Left lung (tissue), 10 donors: ENCODE data around the gene GGTLC2. TPM values are rescaled to one million over a fixed set of nuclear protein-coding genes. Genes with fewer than 3 reads are reported as not detected.

ENCODE experiments used
- ATAC-seq: fragments of 200-7000 bp; cut with Tn5 transposase; one replicate; pipeline ENCODE4 v1.9.1; 2020; ENCODE audit warnings: moderate library complexity
- DNase-seq, 4 donors: peaks; one replicate each; pipeline ENCODE4 v3.0.0-alpha.2; 2013 to 2020
- H3K27ac ChIP-seq, 2 donors: fragments of 200-600 bp; sonication (generic) in 1 of 2; one replicate each; pipeline versions ENCODE4 v1.5.0 to v1.8.0; 2020 to 2021
- H3K27me3 ChIP-seq, 2 donors: fragments of 200-600 bp; sonication (generic) in 1 of 2; one replicate each; pipeline versions ENCODE4 v1.5.0 to v1.8.0; 2020 to 2021
- H3K36me3 ChIP-seq, 2 donors: fragments of 200-600 bp; sonication (generic) in 1 of 2; one replicate each; pipeline versions ENCODE4 v1.5.0 to v1.8.0; 2020 to 2021
- H3K4me1 ChIP-seq, 2 donors: fragments of 200-600 bp; one replicate each; pipeline ENCODE4 v1.8.0; 2021
- H3K4me3 ChIP-seq, 2 donors: fragments of 200-600 bp; sonication (generic) in 1 of 2; one replicate each; pipeline versions ENCODE4 v1.5.0 to v1.8.0; 2020 to 2021; ENCODE audit warnings: mild to moderate bottlenecking in 1 of 2
- H3K9me3 ChIP-seq, 2 donors: fragments of 200-600 bp; sonication (generic) in 1 of 2; one replicate each; pipeline versions ENCODE4 v1.5.0 to v1.8.0; 2020 to 2021
- intact Hi-C, 2 donors: fragments of 100-400 bp; cut with DNase I; formaldehyde crosslinking; loops; one replicate each; pipeline versions ENCODE4 v1.11.2 to v1.14.2; 2022
- polyA plus RNA-seq, 6 donors: library from polyadenylated mRNA; unstranded; fragments of 120-200 nt; gene quantifications; one replicate each; pipeline ENCODE4 v1.2.1, GENCODE V29; 2013; ENCODE audit not compliant: insufficient read length in 6 of 6
- total RNA-seq, 2 donors: library from RNA; stranded (reverse); fragmentation: NEBNext Ultra II Directional; extraction: Animal tissue kit (Norgen Biotek cat#: 25700); gene quantifications; one replicate each; pipeline ENCODE4 v1.2.1, GENCODE V29; 2021
- TF ChIP-seq, protein P1 (sequence below), 2 donors: fragments of 200-600 bp; sonication (generic) in 1 of 2; IDR thresholded peaks; one replicate each; pipeline versions ENCODE4 v1.5.0 to v1.8.0; 2021; ENCODE audit warnings: antibody characterized with exemption in 2 of 2
- donor health status: DM: no; HTN: yes; CAD: no.
- donor health status: DM: no; HTN: no; CAD: no.

Gene GGTLC2
- total and polyA plus RNA-seq, 8 donors: 0.26 to 0.55 (median 0.38) TPM; not detected in 1

DNA sequence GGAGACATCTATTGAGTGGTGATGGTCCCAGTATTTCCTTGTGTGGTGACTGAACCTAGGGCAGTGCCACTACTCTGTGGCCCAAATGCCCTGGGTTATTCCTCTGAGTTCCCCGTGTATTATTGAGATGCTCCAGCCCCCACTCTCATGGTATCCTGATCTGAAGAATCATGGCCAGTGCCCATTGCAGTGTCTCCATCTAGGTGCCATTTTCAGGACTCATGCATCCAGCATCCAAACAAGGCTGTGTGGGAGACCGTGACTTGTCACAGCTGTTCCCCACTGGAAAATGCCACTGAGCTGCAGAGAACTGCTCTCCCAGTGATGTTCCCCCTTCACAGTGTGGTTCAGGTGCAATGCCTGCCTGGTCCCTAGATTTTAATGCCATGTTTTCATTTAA is 24.7 kb downstream of the GGTLC2 start:
- intact Hi-C loops: no loop called here
- Histone ChIP-seq H3K4me3 (no peak overlapping the region), H3K4me1 (no peaks in the 10 kb centered on the region), H3K9me3 (peaks cover 0 to 4% of the 10 kb centered on the region in 2 donors), H3K27me3 (no peaks in the 10 kb centered on the region), H3K27ac (no peak overlapping the region), H3K36me3 (no peaks in the 10 kb centered on the region)
- DNase-seq (no peak), ATAC-seq (no peak)
- TF ChIP-seq, protein P1, sequence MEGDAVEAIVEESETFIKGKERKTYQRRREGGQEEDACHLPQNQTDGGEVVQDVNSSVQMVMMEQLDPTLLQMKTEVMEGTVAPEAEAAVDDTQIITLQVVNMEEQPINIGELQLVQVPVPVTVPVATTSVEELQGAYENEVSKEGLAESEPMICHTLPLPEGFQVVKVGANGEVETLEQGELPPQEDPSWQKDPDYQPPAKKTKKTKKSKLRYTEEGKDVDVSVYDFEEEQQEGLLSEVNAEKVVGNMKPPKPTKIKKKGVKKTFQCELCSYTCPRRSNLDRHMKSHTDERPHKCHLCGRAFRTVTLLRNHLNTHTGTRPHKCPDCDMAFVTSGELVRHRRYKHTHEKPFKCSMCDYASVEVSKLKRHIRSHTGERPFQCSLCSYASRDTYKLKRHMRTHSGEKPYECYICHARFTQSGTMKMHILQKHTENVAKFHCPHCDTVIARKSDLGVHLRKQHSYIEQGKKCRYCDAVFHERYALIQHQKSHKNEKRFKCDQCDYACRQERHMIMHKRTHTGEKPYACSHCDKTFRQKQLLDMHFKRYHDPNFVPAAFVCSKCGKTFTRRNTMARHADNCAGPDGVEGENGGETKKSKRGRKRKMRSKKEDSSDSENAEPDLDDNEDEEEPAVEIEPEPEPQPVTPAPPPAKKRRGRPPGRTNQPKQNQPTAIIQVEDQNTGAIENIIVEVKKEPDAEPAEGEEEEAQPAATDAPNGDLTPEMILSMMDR (IDR thresholded peaks at IDR 0.05): no peak

DNA sequence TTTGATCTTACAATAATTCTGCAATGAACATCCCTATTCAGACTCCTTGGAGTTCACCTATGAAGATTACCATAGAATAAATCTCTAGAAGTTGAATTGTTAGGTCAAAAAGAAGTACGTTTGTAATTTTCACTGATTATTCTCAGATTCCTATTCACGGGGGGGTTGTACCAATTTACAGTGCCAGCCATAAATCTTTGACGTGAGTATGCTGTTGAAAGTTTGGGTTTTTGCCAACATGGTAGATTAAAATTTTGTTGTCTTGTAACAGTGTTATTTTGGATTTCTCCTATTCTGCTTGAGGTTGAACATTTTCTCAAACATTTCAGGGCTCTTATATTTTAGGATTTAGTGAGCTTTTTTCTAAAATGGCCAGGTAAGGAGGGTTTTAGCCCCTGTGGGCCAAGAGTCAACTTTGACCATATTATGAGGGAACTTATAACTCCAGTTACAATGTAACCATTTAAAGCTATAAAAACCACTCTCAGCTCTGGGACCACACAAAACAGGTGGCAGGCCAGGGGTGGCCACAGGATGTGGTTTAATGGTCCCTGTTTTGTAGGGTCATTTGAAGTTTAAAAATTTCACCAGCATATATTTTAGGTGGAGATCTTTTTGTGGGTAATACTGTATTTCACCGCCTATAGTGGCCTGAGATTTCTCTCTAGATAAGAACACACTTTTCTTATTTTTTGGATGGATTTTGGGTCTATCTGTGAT is 25.8 kb downstream of the GGTLC2 start:
- H3K4me3 ChIP-seq: no peak overlapping the region
- peaks cover 0 to 4% of the 10 kb centered on the region in 2 donors for H3K9me3 ChIP-seq
- DNase-seq (no peak), ATAC-seq (no peak)
- H3K27ac ChIP-seq: no peak overlapping the region
- H3K4me1 ChIP-seq: no peaks in the 10 kb centered on the region
- intact Hi-C loops: no loop called here
- no peaks in the 10 kb centered on the region for H3K27me3 ChIP-seq
- no peaks in the 10 kb centered on the region for H3K36me3 ChIP-seq
- TF ChIP-seq, protein P1 (IDR thresholded peaks at IDR 0.05): no peak

DNA sequence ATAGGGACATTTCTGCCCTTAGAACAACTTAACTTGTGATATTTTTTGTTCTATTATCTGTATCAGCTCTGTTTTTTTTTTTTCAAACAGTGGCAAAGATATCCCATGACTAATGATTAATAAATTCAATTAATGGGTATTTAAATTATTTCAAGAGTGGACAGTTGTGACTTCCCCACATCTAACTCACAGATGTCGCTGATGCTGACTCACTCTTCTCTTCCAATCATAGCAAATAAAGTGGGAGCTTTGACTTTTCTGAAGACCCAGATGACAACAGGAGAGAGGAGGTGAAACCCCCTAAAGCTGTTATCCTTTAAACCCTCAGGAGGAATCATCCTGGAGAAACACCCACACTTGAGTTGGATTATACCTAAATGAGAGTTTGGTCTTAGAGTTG is 27.1 kb downstream of the GGTLC2 start:
- Histone ChIP-seq H3K27me3 (no peaks in the 10 kb centered on the region), H3K9me3 (peaks cover 0 to 4% of the 10 kb centered on the region in 2 donors), H3K4me3 (no peak overlapping the region), H3K4me1 (no peaks in the 10 kb centered on the region), H3K36me3 (no peaks in the 10 kb centered on the region), H3K27ac (no peak overlapping the region)
- TF ChIP-seq, protein P1 (IDR thresholded peaks at IDR 0.05): no peak
- ATAC-seq (no peak), DNase-seq (no peak)
- intact Hi-C loops: no loop called here

DNA sequence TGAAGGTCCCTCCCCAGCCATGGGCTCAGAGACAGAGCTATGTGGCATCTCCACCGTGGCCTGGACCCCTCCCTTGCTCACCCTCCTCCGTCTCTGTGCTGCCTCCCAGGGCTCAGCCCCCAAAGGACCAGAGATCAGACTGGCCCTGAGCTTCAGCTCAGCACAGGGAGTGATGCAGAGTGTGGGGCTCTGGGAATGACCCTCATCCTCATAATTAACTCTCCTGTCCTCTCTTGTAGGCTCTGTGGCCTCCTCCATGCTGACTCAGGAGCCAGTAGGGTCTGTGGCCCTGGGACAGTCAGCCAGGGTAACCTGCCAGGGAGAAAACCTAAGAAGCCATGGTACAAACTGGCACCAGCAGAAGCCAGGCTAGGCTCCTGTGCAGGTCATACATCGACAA is 28.7 kb downstream of the GGTLC2 start:
- ATAC-seq (no peak), DNase-seq (no peak)
- Histone ChIP-seq H3K4me1 (no peaks in the 10 kb centered on the region), H3K36me3 (no peaks in the 10 kb centered on the region), H3K27me3 (no peaks in the 10 kb centered on the region), H3K4me3 (no peak overlapping the region), H3K9me3 (peaks cover 0 to 4% of the 10 kb centered on the region in 2 donors), H3K27ac (no peak overlapping the region)
- intact Hi-C loops: no loop called here
- TF ChIP-seq, protein P1 (IDR thresholded peaks at IDR 0.05): no peak

DNA sequence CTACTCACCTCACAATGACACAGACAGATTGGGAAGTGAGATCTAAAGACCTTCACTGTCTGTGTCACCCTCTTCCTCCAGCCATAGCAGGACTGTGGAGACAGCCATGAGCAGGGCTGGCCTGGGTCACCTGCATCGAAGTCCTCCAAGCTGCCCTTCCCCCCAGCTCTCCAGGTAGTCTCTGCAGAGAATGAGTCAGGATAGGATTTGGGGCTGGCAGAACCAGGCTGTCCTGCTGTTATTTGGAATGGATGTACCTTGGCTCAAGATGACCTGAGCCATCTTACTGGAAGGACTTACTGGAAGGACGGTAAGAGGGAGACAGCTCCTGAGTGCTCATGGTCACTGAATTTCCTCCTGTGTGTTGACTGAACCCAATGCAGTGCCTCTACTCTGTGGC is 29.2 kb downstream of the GGTLC2 start:
- ATAC-seq (peak; percentile 74), DNase-seq (no peak)
- intact Hi-C loops: no loop called here
- H3K27ac ChIP-seq: no peak overlapping the region
- TF ChIP-seq, protein P1 (IDR thresholded peaks at IDR 0.05): no peak
- no peaks in the 10 kb centered on the region for H3K4me1 ChIP-seq
- no peak overlapping the region for H3K4me3 ChIP-seq
- H3K36me3 ChIP-seq: no peaks in the 10 kb centered on the region
- no peaks in the 10 kb centered on the region for H3K27me3 ChIP-seq
- peaks cover 0 to 4% of the 10 kb centered on the region in 2 donors for H3K9me3 ChIP-seq
